HuH-7 (cell line): ENCODE measurements around the gene PRDX1.
"Not testable (repeated sequence)": the region's sequence is repeated elsewhere in the genome, so short reads cannot be mapped to it uniquely, and the experiment has no call there.

ENCODE experiments used
- DNase-seq: peaks from one replicate; pipeline ENCODE4 v3.0.0; 2011; ENCODE audit warnings: low spot score

The PRDX1 gene

GRCh38 chr1:45503462-45504360 is 18.0 kb downstream of the PRDX1 start:
- no peak for DNase-seq

- no peak for DNase-seq
Measured at GRCh38 chr1:45501505-45501859, 20.2 kb downstream of the PRDX1 start.

GRCh38 chr1:45499415-45499769 is 22.3 kb downstream of the PRDX1 start:
- DNase-seq = no peak

GRCh38 chr1:45498279-45498678 is 23.4 kb downstream of the PRDX1 start:
- no peak for DNase-seq

GRCh38 chr1:45493116-45493697 is 28.5 kb downstream of the PRDX1 start:
- peak; percentile 76 for DNase-seq

- no peak for DNase-seq
Measured at GRCh38 chr1:45492691-45493090, 29.0 kb downstream of the PRDX1 start.

- no peak for DNase-seq
Measured at GRCh38 chr1:45491487-45492260, 30.0 kb downstream of the PRDX1 start.

- peak; percentile 99 for DNase-seq
Measured at GRCh38 chr1:45490626-45491486, 30.8 kb downstream of the PRDX1 start, which contains the start of gene TESK2. Gene TESK2 (minus strand): TSS chr1:45491163. CDS start chr1:45457785, 33,378 bp downstream.

GRCh38 chr1:45490121-45490625 is 31.5 kb downstream of the PRDX1 start:
- no peak for DNase-seq

GRCh38 chr1:45489379-45489778 is 32.3 kb downstream of the PRDX1 start:
- DNase-seq = not testable (repeated sequence)

- DNase-seq = no peak
Measured at GRCh38 chr1:45488666-45489377, 32.9 kb downstream of the PRDX1 start.

- DNase-seq = no peak
Measured at GRCh38 chr1:45485949-45486348, 35.7 kb downstream of the PRDX1 start.

- DNase-seq = no peak
Measured at GRCh38 chr1:45479039-45479748, 42.5 kb downstream of the PRDX1 start.

GRCh38 chr1:45478121-45478814 is 43.4 kb downstream of the PRDX1 start:
- no peak for DNase-seq

GRCh38 chr1:45477646-45478045 is 44.0 kb downstream of the PRDX1 start:
- DNase-seq = no peak

GRCh38 chr1:45474194-45474593 is 47.5 kb downstream of the PRDX1 start:
- DNase-seq = not testable (repeated sequence)

- no peak for DNase-seq
Measured at GRCh38 chr1:45473302-45473701, 48.4 kb downstream of the PRDX1 start.

- no peak for DNase-seq
Measured at GRCh38 chr1:45470306-45470798, 51.3 kb downstream of the PRDX1 start.

- not testable (repeated sequence) for DNase-seq
Measured at GRCh38 chr1:45467353-45467752, 54.3 kb downstream of the PRDX1 start.
